Retina (tissue), 1 donor: ENCODE data around the gene RAB40A.
"Not testable (repeated sequence)": the region's sequence is repeated elsewhere in the genome, so short reads cannot be mapped to it uniquely, and the experiment has no call there.

Experiments
- DNase-seq: peaks from one replicate; pipeline ENCODE4 v3.0.0-alpha.2; 2016

RAB40A gene

GRCh38 chrX:103460001-103460755 is 59.1 kb downstream of the RAB40A start:
- not testable (repeated sequence) for DNase-seq

- no peak for DNase-seq
Observed at GRCh38 chrX:103453655-103454054, 65.6 kb downstream of the RAB40A start.
